Stomach smooth muscle (tissue), 2 donors: ENCODE results near the gene BEST4.

Experiments
- H3K27ac ChIP-seq: one replicate; pipeline ENCODE4 v1.7.0; 2013; ENCODE audit warnings: mild to moderate bottlenecking, low read length, inconsistent platforms
- H3K27me3 ChIP-seq, 2 donors: one replicate each; pipeline ENCODE4 v1.7.0; 2013; ENCODE audit warnings: low read length in 2 of 2; ENCODE audit not compliant: insufficient read depth in 2 of 2, control insufficient read depth in 1 of 2
- H3K36me3 ChIP-seq, 2 donors: one replicate each; pipeline ENCODE4 v1.7.0; 2013; ENCODE audit warnings: low read length in 2 of 2; ENCODE audit not compliant: control insufficient read depth in 2 of 2, insufficient read depth in 2 of 2
- H3K4me1 ChIP-seq: one replicate; pipeline ENCODE4 v1.7.0; 2013; ENCODE audit warnings: low read length; ENCODE audit not compliant: control insufficient read depth, insufficient read depth
- H3K4me3 ChIP-seq, 2 donors: one replicate each; pipeline ENCODE4 v1.7.0; 2013; ENCODE audit warnings: low read length in 2 of 2
- H3K9ac ChIP-seq, 2 donors: one replicate each; pipeline ENCODE4 v1.7.0; 2013; ENCODE audit warnings: low read length in 2 of 2, mild to moderate bottlenecking in 1 of 2
- H3K9me3 ChIP-seq, 2 donors: one replicate each; pipeline ENCODE4 v1.7.0; 2013; ENCODE audit warnings: low read length in 2 of 2; ENCODE audit not compliant: control insufficient read depth in 2 of 2
- donor health status: healthy.
- donor health status: Pancreatic carcinoma.

Gene BEST4

DNA sequence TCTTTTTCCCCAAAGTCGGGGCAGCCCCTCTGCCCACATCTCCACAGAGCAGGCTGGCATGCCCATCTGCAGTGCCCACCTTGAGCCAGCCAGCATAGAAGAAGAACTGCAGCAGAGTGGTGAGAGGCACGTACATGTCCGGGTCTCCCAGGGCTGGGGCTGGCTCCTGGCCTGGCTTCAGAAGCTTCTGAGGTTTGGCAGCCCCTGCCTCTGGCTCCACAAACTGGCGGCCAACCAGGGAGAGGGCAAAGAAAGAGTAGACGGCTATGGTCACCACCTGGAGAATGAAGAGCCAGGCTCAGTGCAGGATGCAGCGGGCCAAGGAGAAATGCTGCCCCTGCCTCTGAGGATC lies 3.0 kb downstream of the BEST4 start:
- peaks cover 0 to 6% of the 10 kb centered on the region in 2 donors for H3K36me3 ChIP-seq
- H3K4me3 ChIP-seq, result peak overlapping the region in 1 of 2 donors; percentile 71
- peaks cover 32% of the 10 kb centered on the region for H3K4me1 ChIP-seq
- H3K9me3 ChIP-seq, result no peaks in the 10 kb centered on the region
- H3K27me3 ChIP-seq, result no peaks in the 10 kb centered on the region
- no peak overlapping the region for H3K9ac ChIP-seq
- no peak overlapping the region for H3K27ac ChIP-seq

GRCh38 chr1:44784094-44785028 lies 3.6 kb downstream of the BEST4 start:
- Histone ChIP-seq H3K27ac (no peak overlapping the region), H3K36me3 (peaks cover 0 to 6% of the 10 kb centered on the region in 2 donors), H3K27me3 (no peaks in the 10 kb centered on the region), H3K9ac (peak overlapping the region; percentile 24 to 60), H3K4me3 (peak overlapping the region; percentile 47 to 71), H3K4me1 (peaks cover 32% of the 10 kb centered on the region), H3K9me3 (no peaks in the 10 kb centered on the region)

DNA sequence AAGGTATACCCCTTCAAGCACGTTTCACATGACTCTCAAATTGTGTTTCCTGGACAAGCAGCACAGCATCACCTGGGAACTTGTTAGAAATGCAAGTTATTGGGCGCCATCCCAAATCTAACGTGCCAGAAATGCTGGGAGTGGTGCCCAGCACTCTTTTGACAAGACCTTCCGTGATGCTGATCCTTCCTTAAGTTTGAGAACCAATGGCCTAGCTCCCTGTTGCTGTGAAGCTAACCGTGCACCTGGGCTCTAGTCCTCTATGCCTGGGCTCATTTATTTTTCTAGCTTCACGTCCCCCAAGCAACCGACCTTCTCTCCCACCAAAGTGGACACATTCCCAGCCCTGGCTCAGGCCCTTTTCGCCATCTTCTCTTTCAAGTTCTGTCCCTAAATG lies 4.3 kb downstream of the BEST4 start:
- Histone ChIP-seq H3K36me3 (peaks cover 0 to 12% of the 10 kb centered on the region in 2 donors), H3K4me1 (peaks cover 32% of the 10 kb centered on the region), H3K27me3 (no peaks in the 10 kb centered on the region), H3K9me3 (no peaks in the 10 kb centered on the region), H3K27ac (no peak overlapping the region), H3K4me3 (peak overlapping the region; percentile 6 to 71), H3K9ac (peak overlapping the region; percentile 24 to 60)

DNA sequence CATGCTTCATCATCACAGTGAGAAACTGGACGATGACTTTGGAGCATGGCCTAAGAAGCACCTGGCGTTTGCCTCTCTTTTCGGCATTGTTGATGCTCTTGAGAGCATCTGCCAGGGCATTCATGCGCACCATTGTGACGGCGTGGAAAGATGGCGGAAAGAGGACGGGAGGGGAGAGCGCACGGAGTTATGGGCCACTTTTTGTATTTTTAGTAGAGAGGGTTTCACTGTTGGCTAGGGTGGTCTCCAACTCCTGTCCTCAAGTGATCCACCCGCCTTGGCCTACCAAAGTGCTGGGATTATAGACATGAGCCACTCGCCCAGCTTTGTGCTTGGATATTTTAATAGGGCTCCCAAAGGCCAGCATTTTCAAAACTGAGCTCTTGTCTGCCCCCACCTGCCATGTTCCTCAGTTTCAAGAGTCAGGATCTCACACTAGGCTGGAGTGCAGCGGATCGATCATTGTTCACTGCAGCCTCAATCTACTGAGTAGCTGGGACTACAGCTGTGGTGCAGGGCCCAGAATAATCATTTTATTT lies 7.3 kb downstream of the BEST4 start:
- Histone ChIP-seq H3K9ac (no peak overlapping the region), H3K27me3 (no peaks in the 10 kb centered on the region), H3K4me1 (peaks cover 38% of the 10 kb centered on the region), H3K27ac (no peak overlapping the region), H3K9me3 (no peaks in the 10 kb centered on the region), H3K36me3 (peaks cover 16 to 26% of the 10 kb centered on the region in 2 donors), H3K4me3 (no peak overlapping the region)

DNA sequence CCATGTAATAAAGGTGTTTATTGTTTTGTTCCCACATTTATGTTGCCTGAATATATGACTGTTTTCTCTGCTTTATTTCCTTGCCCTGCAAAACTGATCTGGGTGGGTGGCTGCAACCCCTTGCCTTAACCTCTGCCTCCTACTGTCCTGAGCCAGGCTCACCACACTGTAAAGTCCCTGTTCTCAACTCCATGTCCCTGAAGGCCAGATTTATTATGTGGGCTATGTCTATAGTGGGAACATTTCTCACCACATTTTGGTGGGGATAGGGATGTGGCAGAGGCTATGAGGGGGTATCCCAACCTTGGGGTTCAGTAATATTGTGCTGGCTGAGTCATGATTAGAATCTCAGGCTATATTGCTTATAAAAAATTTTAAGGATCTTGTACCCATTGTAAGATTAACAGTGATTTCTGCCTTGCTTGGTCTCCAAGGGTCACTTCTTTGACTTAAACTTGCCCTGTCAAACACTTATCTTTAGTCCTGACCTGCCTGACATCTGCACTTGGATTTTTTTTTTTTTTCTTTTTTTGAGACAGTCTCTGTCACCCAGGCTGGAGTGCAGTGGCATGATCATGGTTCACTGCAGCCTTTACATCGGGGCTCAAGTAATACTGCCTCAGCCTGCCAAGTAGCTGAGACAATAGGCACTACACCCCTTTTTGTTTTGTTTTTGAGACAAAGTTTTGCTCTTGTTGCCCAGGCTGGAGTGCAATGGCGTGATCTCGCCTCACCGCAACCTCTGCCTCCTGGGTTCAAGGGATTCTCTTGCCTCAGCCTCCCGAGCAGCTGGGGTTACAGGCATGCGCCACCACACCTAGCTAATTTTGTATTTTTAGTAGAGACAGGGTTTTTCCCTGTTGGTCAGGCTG lies 9.0 kb downstream of the BEST4 start:
- Histone ChIP-seq H3K4me1 (peaks cover 26% of the 10 kb centered on the region), H3K9me3 (no peaks in the 10 kb centered on the region), H3K9ac (no peak overlapping the region), H3K36me3 (peaks cover 16 to 26% of the 10 kb centered on the region in 2 donors), H3K27me3 (no peaks in the 10 kb centered on the region), H3K27ac (no peak overlapping the region), H3K4me3 (no peak overlapping the region)

- Histone ChIP-seq H3K36me3 (peaks cover 16 to 26% of the 10 kb centered on the region in 2 donors), H3K4me1 (peaks cover 20% of the 10 kb centered on the region), H3K27me3 (no peaks in the 10 kb centered on the region), H3K9me3 (no peaks in the 10 kb centered on the region), H3K4me3 (no peak overlapping the region), H3K9ac (no peak overlapping the region), H3K27ac (no peak overlapping the region)
Measured at GRCh38 chr1:44777969-44778635, 9.9 kb downstream of the BEST4 start.

DNA sequence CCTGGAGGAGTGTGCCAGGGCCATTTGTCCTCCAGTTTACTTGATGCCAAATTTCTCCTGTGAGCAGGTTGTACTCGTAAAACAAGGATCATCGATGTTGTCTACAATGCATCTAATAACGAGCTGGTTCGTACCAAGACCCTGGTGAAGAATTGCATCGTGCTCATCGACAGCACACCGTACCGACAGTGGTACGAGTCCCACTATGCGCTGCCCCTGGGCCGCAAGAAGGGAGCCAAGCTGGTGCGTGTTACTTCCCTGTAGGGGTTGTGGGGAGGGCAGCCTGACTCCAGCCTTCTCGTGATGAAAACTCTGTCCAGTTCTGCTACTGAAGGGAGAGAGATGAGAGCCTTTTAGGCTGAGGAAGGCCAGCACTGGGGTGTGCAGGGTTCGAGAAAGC lies 10.4 kb downstream of the BEST4 start:
- Histone ChIP-seq H3K4me3 (no peak overlapping the region), H3K27ac (no peak overlapping the region), H3K9ac (no peak overlapping the region), H3K9me3 (no peaks in the 10 kb centered on the region), H3K36me3 (peaks cover 16 to 26% of the 10 kb centered on the region in 2 donors), H3K4me1 (peaks cover 20% of the 10 kb centered on the region), H3K27me3 (no peaks in the 10 kb centered on the region)

GRCh38 chr1:44776730-44777068 lies 11.3 kb downstream of the BEST4 start:
- Histone ChIP-seq H3K9ac (peak overlapping the region; percentile 89 to 99), H3K27ac (peak overlapping the region; percentile 98), H3K4me1 (peaks cover 20% of the 10 kb centered on the region), H3K36me3 (peaks cover 16 to 26% of the 10 kb centered on the region in 2 donors), H3K27me3 (no peaks in the 10 kb centered on the region), H3K4me3 (peak overlapping the region; percentile 73 to 94), H3K9me3 (no peaks in the 10 kb centered on the region)

GRCh38 chr1:44775930-44776729 lies 11.8 kb downstream of the BEST4 start:
- Histone ChIP-seq H3K4me1 (peaks cover 20% of the 10 kb centered on the region), H3K27ac (peak overlapping the region; percentile 98), H3K27me3 (no peaks in the 10 kb centered on the region), H3K4me3 (peak overlapping the region; percentile 73 to 94), H3K9me3 (no peaks in the 10 kb centered on the region), H3K36me3 (peaks cover 16 to 26% of the 10 kb centered on the region in 2 donors), H3K9ac (peak overlapping the region; percentile 89 to 99)
